NCI-H510A treated with DMSO at 0.1 percent for 48 hours (cell line): Measurements from ENCODE around the gene CWC27.
A peak's percentile ranks its signal among the peaks of the same experiment; 100 is the strongest.

Experiments
- DNase-seq: peaks from one replicate; lab custom pipeline; 2025; lab: John Stamatoyannopoulos, UW

Gene CWC27, protein sequence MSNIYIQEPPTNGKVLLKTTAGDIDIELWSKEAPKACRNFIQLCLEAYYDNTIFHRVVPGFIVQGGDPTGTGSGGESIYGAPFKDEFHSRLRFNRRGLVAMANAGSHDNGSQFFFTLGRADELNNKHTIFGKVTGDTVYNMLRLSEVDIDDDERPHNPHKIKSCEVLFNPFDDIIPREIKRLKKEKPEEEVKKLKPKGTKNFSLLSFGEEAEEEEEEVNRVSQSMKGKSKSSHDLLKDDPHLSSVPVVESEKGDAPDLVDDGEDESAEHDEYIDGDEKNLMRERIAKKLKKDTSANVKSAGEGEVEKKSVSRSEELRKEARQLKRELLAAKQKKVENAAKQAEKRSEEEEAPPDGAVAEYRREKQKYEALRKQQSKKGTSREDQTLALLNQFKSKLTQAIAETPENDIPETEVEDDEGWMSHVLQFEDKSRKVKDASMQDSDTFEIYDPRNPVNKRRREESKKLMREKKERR

DNA sequence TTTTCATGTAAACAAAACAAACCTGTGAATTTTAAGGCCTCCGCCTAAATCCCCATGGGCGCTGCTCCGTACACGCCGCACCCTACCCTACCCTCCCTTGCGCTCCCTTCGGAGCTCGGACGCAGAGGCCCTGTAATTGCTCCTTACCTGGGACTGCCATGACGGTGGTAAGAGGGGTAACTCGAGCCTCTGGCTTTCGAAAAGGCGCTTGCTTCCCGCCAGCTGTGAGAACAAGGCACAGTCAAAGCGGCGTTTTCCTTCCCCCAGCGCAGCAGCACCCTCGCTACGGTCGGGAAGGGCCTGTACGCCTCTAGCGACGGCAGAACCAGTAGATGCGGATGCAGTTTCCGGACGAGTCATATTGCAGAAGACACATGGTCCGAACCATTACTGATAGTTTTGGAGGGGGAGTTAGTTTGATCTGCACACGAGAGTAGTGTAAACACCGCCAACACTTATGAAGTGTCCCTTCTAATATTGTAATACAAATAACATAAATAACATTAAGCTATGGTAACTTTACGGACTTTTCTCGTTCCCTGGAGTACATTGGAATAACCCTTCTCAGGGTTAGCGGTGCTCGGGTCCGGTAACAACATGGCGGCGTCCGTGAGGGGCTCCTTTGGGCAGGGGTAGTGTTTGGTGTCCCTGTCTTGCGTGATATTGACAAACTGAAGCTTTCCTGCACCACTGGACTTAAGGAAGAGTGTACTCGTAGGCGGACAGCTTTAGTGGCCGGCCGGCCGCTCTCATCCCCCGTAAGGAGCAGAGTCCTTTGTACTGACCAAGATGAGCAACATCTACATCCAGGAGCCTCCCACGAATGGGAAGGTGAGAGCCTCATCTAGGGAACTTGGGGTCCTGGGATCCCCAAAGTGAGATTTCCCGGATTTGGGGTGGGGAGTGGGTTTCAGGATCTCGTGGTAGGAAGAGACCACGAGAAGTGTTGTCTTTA is at the start of gene CWC27, which contains the start of gene SREK1IP1:
TSS of gene CWC27 (plus strand) at position 573 of the 955 bp plus-strand sequence. CDS start at position 790, 217 bp downstream.
TSS of gene SREK1IP1 (minus strand) at position 334 of the 955 bp plus-strand sequence. CDS start at position 160, 174 bp downstream.
- DNase-seq = peak; percentile 85

DNA sequence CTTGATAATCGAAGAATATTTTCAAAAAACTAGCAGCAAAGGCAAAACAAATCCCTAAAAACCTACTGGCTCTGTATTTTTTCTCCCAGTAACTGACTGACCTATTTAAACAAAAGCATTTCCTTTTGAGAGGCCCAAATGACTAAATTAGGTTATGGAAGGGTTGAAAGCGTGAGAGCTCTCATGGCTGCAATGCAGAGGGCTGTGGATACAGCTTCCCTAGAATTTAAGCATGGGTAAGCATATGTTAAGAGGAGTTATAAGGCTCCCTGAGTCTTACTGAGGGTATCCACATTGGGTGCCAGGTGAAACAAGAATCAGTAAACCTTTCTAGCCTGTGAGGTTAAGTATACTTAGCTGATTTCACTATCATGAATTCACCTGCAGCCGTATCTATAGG is 46.1 kb upstream of the CWC27 start:
- no peak for DNase-seq

DNA sequence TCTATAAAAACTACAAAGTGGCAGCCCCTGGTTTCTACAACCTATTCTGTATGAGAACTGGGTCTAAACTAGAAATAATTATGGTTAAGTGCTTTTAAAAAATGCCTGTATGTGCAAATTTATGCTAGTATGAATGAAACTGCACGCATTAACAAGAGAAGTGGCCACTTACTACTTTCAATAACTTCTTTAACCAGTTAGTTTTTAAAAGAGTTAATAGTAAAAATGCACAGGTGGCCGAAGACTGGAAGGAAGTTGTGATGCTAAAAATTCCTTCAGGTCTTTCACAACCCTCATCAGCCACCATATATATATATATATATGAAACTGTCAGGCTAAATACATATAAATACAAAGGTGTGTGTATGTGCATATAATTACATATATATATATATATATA is 41.6 kb upstream of the CWC27 start:
- no peak for DNase-seq

DNA sequence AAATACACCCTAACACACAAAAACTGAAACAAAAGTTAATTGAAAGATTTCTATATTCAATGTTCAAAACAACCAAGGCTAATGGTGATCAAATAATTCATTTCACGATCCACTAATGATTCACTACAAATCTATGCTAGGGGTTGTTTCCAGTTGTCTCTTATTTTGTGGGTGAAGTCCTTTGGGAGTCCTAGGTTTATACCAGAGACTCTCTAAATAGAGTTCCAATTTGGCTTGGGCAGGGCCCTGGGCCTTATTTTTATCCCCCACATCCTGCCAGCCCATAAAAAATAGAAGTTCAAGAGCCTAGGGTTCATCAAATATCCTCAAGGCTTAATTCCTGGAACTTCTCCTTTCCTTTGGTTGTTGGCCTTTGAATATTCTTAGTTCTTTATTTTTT is 26.3 kb upstream of the CWC27 start:
- no peak for DNase-seq

DNA sequence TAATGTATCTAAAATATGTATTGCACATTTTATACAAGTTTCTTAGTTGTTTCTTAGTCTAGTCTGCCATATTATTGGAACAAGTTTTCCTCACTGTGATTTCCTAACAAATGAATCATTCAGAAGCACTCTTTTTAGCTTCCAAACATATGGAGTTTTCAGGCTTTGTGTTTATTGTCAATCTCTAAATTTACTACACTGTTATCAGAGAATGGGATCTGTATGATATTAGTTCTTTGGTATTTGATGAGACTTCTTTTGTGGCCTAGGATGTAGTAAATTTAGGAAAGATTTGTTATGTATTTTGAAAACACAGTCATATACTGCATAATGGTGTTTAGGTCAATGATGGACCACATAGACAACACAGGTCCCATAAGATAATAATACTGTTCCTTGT is 25.9 kb upstream of the CWC27 start:
- no peak for DNase-seq

DNA sequence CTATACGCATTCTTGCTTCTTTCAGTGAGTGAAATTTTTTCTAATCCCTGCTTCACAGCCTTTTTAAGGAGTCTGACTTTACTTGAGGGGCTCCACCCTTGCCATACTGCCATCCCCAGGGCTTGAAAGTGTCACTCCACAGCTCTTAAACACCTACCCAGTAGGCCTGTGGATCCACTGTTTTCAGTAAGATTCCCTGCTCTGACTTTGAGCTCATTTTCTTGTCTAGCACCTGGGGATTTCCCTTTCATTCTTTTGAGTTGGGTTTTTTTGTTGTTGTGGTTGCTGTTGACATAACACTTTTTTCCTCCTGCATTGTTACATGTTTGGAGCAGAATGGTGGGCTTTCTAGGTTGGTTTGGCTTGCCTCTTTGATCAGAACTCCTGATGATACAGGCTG is 23.8 kb upstream of the CWC27 start:
- no peak for DNase-seq

DNA sequence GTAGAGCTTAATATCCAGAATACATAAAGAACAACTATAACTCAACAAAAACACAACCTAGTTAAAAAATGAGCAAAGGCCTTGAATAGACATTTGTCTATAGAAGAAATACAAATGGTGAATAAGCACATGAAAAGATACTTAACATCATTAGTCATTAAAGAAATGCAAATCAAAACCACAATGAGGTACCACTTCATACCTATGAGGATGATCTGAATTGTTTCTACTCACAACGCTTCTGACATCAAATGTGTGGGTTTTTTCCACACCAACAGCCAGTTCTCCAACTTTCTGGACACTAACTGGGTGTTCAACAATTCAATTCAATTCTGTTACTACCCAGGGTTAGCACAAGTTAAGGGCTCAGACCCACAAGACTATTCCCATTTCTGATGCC is 22.3 kb upstream of the CWC27 start:
- DNase-seq = no peak

DNA sequence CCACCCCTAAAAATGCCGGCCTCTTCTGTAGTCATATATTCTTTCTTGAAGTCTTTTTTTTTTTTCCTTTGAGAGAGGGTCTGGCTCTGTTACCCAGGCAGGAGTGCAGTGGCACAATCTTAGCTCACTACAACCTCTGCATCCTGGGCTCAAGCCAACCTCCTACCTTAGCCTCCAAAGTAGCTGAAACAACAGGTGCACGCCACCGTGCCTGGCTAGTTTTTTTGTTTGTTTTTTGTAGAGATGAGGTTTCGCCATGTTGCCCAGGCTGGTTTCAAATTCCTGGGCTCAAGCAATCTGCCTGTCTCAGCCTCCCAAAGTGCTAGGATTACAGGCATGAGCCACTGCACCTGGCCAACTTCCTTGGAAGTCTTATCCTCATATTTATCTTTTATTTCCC is 19.3 kb upstream of the CWC27 start:
- no peak for DNase-seq

DNA sequence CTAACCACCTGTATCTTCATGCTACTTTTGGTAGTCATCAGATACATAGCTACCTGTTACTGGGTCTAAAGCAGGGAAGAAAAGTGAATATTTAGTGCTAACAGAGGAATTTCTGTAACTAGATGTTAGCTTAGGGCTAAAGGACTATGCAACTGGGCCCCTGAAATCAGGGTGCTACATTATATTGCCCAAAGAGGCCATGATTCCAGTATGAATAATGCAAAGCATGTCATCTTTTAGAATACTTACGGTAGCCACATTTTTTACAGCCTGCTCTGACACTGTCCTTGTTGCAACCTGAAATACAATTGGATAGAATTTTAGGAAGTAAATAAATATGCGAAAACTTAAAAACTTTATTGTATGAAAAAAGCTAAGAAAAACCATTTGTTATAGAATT is 14.7 kb upstream of the CWC27 start:
- DNase-seq = no peak

DNA sequence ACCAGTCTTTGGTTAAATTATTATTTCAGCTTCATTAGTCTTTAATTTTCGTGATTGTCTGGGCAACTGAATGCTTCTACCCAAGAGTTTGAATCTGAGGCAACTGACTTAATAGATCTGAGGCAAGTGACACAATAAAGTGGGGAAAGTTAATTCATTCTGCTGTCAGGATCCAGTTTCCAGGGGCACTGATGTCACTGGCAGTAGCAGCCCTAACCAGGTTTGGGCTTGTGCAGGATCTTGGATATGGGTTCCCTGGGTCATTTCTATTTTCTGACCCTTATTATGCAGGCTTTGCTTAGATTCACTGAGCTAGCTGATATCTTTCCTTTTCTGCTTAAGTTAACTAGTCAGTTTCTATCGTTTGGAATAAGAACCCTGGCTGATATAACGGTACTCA is 9.8 kb upstream of the CWC27 start:
- DNase-seq = no peak

DNA sequence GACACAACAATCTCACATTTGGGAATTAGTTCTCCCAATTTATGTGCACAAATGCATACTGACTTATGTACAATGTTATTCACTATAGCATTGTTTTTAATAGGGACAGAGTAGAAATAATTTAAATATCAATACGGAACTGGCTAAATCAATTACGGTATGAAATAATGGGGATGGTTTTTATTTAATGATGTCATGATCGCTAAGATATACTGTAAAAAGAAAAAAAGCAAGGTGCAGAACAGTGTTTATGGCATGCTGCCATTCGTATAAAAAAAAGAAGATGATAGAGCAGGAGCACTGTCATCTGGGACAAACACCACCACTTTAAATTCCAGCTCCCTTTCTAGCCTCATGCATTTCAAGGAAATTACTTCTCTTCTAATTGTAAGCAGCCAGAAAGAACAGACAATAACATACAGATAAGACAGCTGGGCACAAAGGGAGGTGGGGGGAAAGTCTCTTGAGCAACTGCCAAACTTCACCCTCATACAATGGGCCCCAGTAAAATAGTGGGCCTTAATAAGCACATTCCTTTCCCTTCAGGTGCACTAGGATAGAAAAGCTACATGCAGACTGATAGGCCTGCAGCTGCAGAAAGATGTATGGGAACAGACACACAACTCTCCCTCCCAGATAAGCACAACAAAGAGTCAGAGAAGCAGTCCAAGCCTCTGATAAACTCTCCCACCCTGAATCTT is 8.6 kb upstream of the CWC27 start:
- DNase-seq = no peak

DNA sequence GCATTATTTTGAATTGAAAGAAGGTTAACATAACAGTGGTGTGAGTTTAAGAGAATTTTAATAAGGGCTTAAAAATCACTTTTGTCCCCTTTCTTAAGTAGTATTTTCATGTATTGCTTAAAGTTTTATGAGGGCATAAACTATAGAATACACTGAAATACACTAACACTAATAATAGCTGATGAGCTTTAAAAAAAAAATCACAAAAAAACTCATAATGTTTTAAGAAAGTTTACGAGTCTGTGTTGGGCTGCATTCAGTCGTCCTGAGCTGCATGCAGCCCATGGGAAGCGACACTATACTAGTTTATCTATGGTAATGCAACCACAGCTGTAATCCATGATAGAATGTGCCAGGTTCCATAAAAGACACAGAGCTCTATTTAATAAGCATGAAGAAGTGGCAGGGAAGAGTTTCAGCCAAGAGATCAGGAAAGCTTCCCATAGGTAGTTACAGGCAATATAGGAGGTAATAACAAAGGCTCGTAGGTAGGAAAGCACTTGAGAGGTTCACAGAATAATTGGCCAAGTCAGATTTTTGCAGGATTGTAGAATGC is 4.7 kb upstream of the CWC27 start:
- DNase-seq = no peak

DNA sequence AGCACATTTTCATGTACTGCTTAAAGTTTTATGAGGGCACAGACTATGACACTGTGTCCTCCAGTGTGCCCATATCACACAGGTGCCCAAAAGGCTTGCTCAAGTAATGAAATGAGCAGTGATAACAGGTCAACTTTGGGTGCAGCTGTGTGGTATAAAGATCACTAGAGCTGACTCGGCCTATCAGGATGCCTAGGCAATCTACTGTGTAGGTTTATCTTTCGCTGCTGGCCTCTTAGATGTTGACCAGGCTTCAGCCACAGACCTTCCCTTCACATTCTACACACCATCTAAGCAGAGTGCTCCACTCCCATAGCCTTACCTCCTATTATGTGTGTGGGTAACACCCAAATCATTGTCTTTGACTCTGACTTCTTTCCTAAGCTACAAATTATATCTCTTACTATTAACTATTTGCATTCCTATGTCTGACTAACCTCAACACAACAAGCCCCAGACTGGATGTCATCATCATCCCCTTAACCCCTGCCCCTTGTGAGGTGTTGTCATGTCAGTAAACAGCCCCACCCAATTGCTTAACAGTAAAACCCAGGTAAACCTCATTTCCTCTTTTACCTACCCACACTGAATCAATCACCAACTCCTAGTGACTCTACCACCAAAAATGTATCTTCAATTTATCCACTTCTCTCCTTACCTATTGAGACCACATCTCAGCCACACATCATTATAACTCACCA is 2.8 kb upstream of the CWC27 start:
- no peak for DNase-seq

DNA sequence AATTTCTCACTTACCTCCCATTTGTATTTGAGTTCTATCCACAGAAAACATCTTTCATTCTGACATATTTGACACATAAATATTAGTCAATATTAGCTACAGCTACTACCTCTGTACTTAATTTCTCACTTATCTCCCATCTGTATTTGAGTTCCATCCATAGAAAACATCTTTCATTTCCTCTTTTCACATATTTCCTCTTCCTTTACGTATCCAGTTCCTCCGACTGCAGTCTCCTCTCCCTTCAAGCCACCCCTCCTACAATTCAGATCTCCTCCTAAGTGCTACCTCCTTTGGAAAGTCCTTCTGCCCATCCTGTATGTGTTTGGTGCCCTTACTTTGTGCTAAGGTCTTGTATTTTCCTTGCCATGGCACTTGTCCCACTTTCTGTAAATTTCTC is 1.8 kb upstream of the CWC27 start:
- no peak for DNase-seq

DNA sequence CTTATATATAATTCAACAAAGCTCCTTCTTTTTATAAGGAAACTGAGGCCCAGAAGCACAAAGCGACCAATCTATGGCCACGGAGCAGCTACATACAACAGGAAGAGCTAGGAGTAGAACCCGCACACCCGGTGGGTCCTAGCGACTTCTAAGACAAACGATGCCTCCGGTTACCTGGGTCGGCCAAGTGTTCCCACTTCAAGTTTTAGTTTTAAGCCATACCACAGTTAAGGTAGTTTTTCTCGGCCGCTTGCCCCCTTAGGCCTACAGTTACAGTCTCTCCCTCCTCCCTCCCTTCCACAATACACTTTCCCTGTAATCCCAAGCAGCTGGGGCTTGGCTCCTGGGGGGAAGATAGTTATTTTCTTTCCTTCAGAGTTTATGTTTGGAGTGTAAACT is 772 bp upstream of the CWC27 start:
- DNase-seq = peak; percentile 1

DNA sequence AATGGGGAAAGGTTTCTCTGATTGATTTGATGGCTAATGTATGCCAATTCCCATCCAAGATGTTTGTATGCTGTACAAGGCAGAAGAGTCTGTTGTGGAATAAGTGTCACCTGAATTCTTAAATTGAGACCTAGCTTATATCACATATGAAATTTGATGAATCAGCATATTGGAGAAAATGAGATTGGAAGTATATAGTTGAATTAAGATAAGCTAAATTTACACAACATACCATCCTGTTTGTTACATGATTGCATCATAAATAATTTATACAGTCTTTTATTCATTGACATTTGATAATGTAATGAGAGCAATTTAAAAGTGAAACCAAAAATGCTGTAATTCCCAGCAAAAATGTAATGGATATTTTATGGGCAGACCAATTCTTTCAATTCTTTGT is 1.1 kb downstream of the CWC27 start:
- DNase-seq = no peak

DNA sequence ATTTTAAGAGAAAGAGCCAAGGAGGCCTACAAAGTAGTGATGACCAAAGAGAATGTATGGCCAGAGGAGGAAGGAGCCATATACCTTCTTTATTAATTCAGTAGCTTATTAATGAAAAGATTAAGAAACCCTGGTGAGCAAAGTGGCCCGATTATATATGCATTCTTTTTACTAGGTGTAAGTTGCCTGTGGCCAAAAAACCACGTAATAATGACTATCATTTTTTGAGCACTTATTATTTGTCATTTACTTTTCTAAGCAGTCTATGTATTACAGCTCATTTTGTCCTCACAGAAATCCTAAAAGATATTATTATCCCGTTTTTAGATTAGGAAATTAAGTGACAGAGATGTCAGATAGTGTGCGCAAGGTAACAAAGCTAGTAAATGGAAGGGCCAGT is 3.0 kb downstream of the CWC27 start:
- DNase-seq = no peak

DNA sequence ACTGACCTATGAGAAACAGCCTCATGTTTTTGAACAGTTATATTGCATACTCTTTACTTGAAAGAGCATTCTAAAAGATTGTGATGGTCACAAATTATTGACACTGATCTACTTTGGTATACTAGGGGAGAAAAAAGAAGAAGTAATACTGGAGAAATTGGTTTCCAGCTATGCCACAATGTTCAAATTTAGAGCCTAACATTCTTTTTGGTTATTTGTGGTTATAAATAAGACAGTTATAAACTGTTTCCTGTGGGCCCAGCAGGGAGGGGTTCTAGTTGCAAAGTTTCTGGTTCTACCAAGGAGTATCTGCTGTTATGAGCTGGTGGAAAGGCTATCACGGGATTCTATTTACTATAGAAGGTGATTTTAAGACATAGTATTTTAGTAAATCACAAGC is 4.8 kb downstream of the CWC27 start:
- DNase-seq = no peak

DNA sequence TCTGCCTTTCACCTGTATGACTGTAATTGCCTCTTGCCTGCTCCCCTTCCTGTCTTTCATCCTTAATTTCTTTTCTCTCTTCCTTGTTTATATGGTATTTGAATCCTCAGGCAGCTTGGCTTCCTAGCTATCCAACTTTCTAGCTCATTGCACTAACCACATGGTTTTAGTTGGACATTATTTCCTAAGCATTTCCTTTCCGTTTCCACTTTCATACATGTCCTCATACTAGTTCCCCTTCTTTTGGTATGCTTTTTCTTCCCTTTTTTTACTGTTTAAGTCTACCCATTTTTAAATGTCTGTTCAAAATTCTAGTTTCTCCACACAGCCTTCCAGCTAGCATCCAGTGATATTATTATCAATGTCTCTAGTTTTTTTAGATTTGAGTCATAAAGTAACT is 6.6 kb downstream of the CWC27 start:
- no peak for DNase-seq

DNA sequence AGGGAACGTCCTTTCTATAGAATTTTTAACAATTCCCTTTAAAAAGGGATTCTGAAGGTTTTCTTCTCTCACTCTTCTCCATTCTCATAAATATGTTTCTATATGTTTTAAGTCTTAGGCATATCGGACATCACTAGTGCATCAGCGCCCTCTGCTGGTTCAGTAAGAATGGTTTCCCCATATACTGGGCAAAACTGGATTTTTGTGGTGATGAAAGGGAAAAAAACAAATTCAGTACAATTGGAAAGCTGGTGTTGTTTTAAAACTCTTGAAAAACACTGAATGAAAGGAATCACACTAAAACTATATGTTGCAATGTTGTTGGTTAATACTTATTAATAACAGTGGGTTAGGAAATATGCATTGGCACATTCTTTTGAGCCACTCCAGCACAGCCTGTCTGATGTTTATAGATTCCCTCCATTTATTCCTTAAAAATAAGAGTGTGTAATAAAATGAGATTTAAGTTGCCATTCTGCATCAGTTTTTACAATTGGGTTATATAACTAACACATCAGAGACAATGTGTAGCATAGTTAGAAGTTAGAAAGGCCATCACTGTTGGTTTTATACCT is 15.8 kb downstream of the CWC27 start:
- peak; percentile 68 for DNase-seq

DNA sequence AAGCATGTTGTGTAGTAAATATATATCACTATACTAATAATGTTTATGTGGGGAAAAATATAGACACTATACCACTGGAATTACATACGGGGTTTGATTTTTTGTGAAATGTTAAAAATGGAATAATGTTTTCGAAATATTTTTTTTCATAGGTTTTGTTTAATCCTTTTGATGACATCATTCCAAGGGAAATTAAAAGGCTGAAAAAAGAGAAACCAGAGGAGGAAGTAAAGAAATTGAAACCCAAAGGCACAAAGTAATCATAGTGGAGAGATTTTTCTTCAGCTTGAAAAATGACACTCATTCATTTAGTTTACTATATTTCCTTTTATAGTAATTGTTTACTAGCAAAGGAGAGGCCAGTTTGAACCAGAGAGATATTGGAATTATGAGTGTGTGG is 17.6 kb downstream of the CWC27 start:
- no peak for DNase-seq
